ENCODE measurements around the gene CCDC148. TPM values are rescaled to one million over a fixed set of nuclear protein-coding genes. Genes with fewer than 3 reads are reported as not detected.

CCDC148 gene
- total RNA-seq, 3 donors from 2014 or later (not counting 1 experiment from before 2014, with no cell fraction given), result not detected

- H3K27me3 ChIP-seq (ENCODE audit: control insufficient read depth, insufficient read depth, low read length), result no peaks in the 10 kb centered on the region
- no peak overlapping the region for H3K4me3 Mint-ChIP-seq
- no peaks in the 10 kb centered on the region for H3K36me3 Mint-ChIP-seq
- H3K9me3 Mint-ChIP-seq, result peaks cover 0 to 2% of the 10 kb centered on the region in 2 donors
- H3K4me1 Mint-ChIP-seq, result no peaks in the 10 kb centered on the region
- peaks cover 5 to 8% of the 10 kb centered on the region in 2 donors for H3K27me3 Mint-ChIP-seq (ENCODE audit: low read depth in 2 of 2)
- H3K36me3 ChIP-seq (ENCODE audit: control insufficient read depth, insufficient read depth, low read length), result no peaks in the 10 kb centered on the region
- WGBS (ENCODE audit: insufficient coverage), result 100% methylated on average over 2 of the region's 3 CpGs
- no peak overlapping the region for H3K27ac ChIP-seq (ENCODE audit: low read length)
- H3K4me1 ChIP-seq (ENCODE audit: control insufficient read depth, insufficient read depth, low read length), result no peaks in the 10 kb centered on the region
- TF ChIP-seq, protein P1, sequence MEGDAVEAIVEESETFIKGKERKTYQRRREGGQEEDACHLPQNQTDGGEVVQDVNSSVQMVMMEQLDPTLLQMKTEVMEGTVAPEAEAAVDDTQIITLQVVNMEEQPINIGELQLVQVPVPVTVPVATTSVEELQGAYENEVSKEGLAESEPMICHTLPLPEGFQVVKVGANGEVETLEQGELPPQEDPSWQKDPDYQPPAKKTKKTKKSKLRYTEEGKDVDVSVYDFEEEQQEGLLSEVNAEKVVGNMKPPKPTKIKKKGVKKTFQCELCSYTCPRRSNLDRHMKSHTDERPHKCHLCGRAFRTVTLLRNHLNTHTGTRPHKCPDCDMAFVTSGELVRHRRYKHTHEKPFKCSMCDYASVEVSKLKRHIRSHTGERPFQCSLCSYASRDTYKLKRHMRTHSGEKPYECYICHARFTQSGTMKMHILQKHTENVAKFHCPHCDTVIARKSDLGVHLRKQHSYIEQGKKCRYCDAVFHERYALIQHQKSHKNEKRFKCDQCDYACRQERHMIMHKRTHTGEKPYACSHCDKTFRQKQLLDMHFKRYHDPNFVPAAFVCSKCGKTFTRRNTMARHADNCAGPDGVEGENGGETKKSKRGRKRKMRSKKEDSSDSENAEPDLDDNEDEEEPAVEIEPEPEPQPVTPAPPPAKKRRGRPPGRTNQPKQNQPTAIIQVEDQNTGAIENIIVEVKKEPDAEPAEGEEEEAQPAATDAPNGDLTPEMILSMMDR (IDR thresholded peaks at IDR 0.05), result no peak
- no peak overlapping the region for H3K4me3 ChIP-seq (ENCODE audit: low read length)
- ATAC-seq (no peak), DNase-seq (no peak)
- intact Hi-C loops (cut with micrococcal nuclease), result no loop called here
- H3K9me3 ChIP-seq (ENCODE audit: control insufficient read depth, insufficient read depth, low read length), result no peaks in the 10 kb centered on the region
- no peak overlapping the region for H3K27ac Mint-ChIP-seq
Measured at GRCh38 chr2:158381205-158381604, 75.3 kb downstream of the CCDC148 start.

DNA sequence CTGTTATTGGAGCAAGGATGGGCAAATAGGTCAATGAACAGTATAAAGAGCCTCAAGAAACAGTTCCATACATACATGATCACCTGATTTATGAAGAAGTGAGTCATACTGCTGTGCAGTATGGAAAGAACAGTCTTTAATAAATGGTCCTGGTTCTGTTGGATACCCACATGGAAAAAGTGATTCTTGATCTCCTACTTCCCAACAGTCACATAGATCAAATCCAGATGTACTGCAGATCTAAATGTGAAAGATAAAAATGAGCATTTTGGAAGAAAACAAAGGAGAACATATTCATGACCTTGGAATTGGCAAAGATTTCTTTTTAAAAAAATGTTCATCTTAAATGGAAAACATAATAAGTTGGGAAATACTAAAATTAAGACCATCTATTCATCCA lies 75.8 kb downstream of the CCDC148 start:
- peaks cover 0 to 2% of the 10 kb centered on the region in 2 donors for H3K9me3 Mint-ChIP-seq
- no peak overlapping the region for H3K4me3 Mint-ChIP-seq
- no peak for ATAC-seq
- no peak overlapping the region for H3K27ac ChIP-seq (ENCODE audit: low read length)
- H3K27me3 Mint-ChIP-seq (ENCODE audit: low read depth in 2 of 2), result peaks cover 5 to 9% of the 10 kb centered on the region in 2 donors
- TF ChIP-seq, protein P1 (IDR thresholded peaks at IDR 0.05), result no peak
- H3K36me3 Mint-ChIP-seq, result no peaks in the 10 kb centered on the region
- no peaks in the 10 kb centered on the region for H3K9me3 ChIP-seq (ENCODE audit: control insufficient read depth, insufficient read depth, low read length)
- H3K4me3 ChIP-seq (ENCODE audit: low read length), result no peak overlapping the region
- H3K27me3 ChIP-seq (ENCODE audit: control insufficient read depth, insufficient read depth, low read length), result no peaks in the 10 kb centered on the region
- H3K4me1 ChIP-seq (ENCODE audit: control insufficient read depth, insufficient read depth, low read length), result no peaks in the 10 kb centered on the region
- H3K36me3 ChIP-seq (ENCODE audit: control insufficient read depth, insufficient read depth, low read length), result no peaks in the 10 kb centered on the region
- no peaks in the 10 kb centered on the region for H3K4me1 Mint-ChIP-seq
- no peak for DNase-seq
- no peak overlapping the region for H3K27ac Mint-ChIP-seq
- intact Hi-C loops (cut with micrococcal nuclease), result no loop called here

DNA sequence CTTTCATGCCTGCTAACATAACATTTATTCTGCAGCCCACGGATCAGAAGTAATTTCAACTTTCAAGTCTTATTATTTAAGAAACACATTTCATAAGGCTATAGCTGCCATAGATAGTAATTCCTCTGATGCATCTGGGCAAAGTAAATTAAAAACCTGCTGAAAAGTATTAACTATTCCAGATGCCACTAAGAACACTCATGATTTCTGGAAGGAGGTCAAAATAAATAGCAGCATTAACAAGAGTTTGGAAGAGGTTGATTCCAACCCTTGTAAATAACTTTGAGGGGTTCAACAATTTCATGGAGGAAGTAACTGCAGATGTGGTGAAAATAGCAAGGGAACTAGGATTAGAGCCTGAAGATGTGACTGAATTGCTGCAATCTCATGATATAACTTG lies 77.6 kb downstream of the CCDC148 start:
- Histone ChIP-seq H3K27ac (ENCODE audit: low read length) (no peak overlapping the region), H3K27me3 (ENCODE audit: control insufficient read depth, insufficient read depth, low read length) (no peaks in the 10 kb centered on the region), H3K4me3 (ENCODE audit: low read length) (no peak overlapping the region), H3K36me3 (ENCODE audit: control insufficient read depth, insufficient read depth, low read length) (no peaks in the 10 kb centered on the region), H3K4me1 (ENCODE audit: control insufficient read depth, insufficient read depth, low read length) (no peaks in the 10 kb centered on the region), H3K9me3 (ENCODE audit: control insufficient read depth, insufficient read depth, low read length) (no peaks in the 10 kb centered on the region)
- Mint-ChIP-seq H3K4me3 (no peak overlapping the region), H3K27me3 (ENCODE audit: low read depth in 2 of 2) (peaks cover 5 to 9% of the 10 kb centered on the region in 2 donors), H3K27ac (no peak overlapping the region), H3K9me3 (no peaks in the 10 kb centered on the region), H3K36me3 (no peaks in the 10 kb centered on the region), H3K4me1 (no peaks in the 10 kb centered on the region)
- 92% methylated on average over 1 of the region's 1 CpG for WGBS (ENCODE audit: insufficient coverage)
- ATAC-seq (no peak), DNase-seq (no peak)
- TF ChIP-seq, protein P1 (IDR thresholded peaks at IDR 0.05), result no peak
- intact Hi-C loops (cut with micrococcal nuclease), result no loop called here

DNA sequence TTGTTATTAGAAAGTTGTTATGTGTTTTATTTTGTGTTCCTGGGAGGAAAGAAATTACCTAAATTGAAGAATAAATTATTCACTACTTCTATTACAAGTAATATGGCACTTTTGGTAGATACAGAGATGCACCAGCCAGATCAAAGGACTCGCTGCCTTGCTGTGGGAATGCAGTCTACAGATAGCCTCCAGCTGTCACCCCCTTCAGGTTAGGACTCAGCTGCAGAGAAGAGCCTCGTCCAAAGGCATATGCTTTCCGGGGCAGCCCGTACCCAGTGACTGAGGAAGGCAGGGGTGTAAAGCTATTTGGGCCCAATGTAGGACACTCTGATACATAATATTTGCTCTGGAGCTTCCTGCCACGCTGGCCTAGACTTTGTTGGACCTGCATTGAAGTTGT lies 90.2 kb downstream of the CCDC148 start:
- intact Hi-C loops (cut with micrococcal nuclease), result no loop called here
- H3K4me1 Mint-ChIP-seq, result no peaks in the 10 kb centered on the region
- H3K27me3 ChIP-seq (ENCODE audit: control insufficient read depth, insufficient read depth, low read length), result no peaks in the 10 kb centered on the region
- no peaks in the 10 kb centered on the region for H3K36me3 ChIP-seq (ENCODE audit: control insufficient read depth, insufficient read depth, low read length)
- TF ChIP-seq, protein P1 (IDR thresholded peaks at IDR 0.05), result no peak
- peaks cover 5 to 9% of the 10 kb centered on the region in 2 donors for H3K9me3 Mint-ChIP-seq
- H3K9me3 ChIP-seq (ENCODE audit: control insufficient read depth, insufficient read depth, low read length), result no peaks in the 10 kb centered on the region
- H3K4me3 Mint-ChIP-seq, result no peak overlapping the region
- H3K27ac Mint-ChIP-seq, result no peak overlapping the region
- ATAC-seq (no peak), DNase-seq (no peak)
- H3K27ac ChIP-seq (ENCODE audit: low read length), result no peak overlapping the region
- H3K27me3 Mint-ChIP-seq (ENCODE audit: low read depth in 2 of 2), result no peaks in the 10 kb centered on the region
- H3K4me3 ChIP-seq (ENCODE audit: low read length), result no peak overlapping the region
- WGBS (ENCODE audit: insufficient coverage), result 83% methylated on average over 5 of the region's 5 CpGs
- H3K36me3 Mint-ChIP-seq, result no peaks in the 10 kb centered on the region
- no peaks in the 10 kb centered on the region for H3K4me1 ChIP-seq (ENCODE audit: control insufficient read depth, insufficient read depth, low read length)
